Neural crest cell (in vitro differentiated cells): Measurements from ENCODE around the gene CIPC. TPM values are rescaled to one million over a fixed set of nuclear protein-coding genes. Genes with fewer than 3 reads are reported as not detected.

Experiments
- DNase-seq: peaks from one replicate; pipeline ENCODE4 v3.0.0; 2021; ENCODE audit warnings: low read depth, mixed read lengths, low spot score
- H3K27ac Mint-ChIP-seq: one replicate; pipeline ENCODE4 v1.8.0; 2021; ENCODE audit warnings: mild to moderate bottlenecking, mixed read lengths; ENCODE audit not compliant: unreplicated experiment
- H3K27me3 Mint-ChIP-seq: 2 replicates; pipeline ENCODE4 v1.8.0; 2021; ENCODE audit warnings: low read depth, mild to moderate bottlenecking, mixed read lengths
- H3K36me3 Mint-ChIP-seq: 2 replicates; pipeline ENCODE4 v1.8.0; 2021; ENCODE audit warnings: low read depth, mild to moderate bottlenecking, mixed read lengths
- H3K4me1 Mint-ChIP-seq: 2 replicates; pipeline ENCODE4 v1.8.0; 2021; ENCODE audit warnings: mixed read lengths
- H3K4me3 Mint-ChIP-seq: one replicate; pipeline ENCODE4 v1.8.0; 2021; ENCODE audit warnings: mild to moderate bottlenecking, mixed read lengths
- H3K9me3 Mint-ChIP-seq: 2 replicates; pipeline ENCODE4 v1.8.0; 2021; ENCODE audit warnings: mixed read lengths
- CTCF ChIP-seq: fragments of 200-600 bp; sonication (generic); conservative IDR thresholded peaks from 2 replicates; pipeline ENCODE4 v1.5.0; 2021; ENCODE audit warnings: antibody characterized with exemption, mild to moderate bottlenecking
- total RNA-seq: library from RNA; stranded (reverse); gene quantifications from 2 replicates; pipeline ENCODE4 v1.2.1, GENCODE V29; 2021

CIPC gene
- total RNA-seq, 1 donor from 2014 or later = 28.7 TPM

GRCh38 chr14:77108753-77109152 lies 10.7 kb downstream of the CIPC start:
- Mint-ChIP-seq H3K4me3 (no peak overlapping the region), H3K27me3 (no peaks in the 10 kb centered on the region), H3K36me3 (peaks cover 26% of the 10 kb centered on the region), H3K4me1 (peaks cover 73% of the 10 kb centered on the region), H3K27ac (no peak overlapping the region), H3K9me3 (no peaks in the 10 kb centered on the region)
- peak; percentile 24 for TF ChIP-seq CTCF
- DNase-seq = no peak

GRCh38 chr14:77109656-77110055 lies 11.6 kb downstream of the CIPC start:
- Mint-ChIP-seq H3K27me3 (no peaks in the 10 kb centered on the region), H3K9me3 (no peaks in the 10 kb centered on the region), H3K36me3 (peaks cover 31% of the 10 kb centered on the region), H3K4me1 (peaks cover 64% of the 10 kb centered on the region), H3K4me3 (no peak overlapping the region), H3K27ac (peak overlapping the region; percentile 9)
- TF ChIP-seq CTCF = no peak
- DNase-seq = no peak

GRCh38 chr14:77110286-77110685 lies 12.2 kb downstream of the CIPC start:
- no peak for TF ChIP-seq CTCF
- Mint-ChIP-seq H3K27me3 (no peaks in the 10 kb centered on the region), H3K4me3 (no peak overlapping the region), H3K9me3 (no peaks in the 10 kb centered on the region), H3K36me3 (peaks cover 34% of the 10 kb centered on the region), H3K27ac (peak overlapping the region; percentile 9), H3K4me1 (peaks cover 58% of the 10 kb centered on the region)
- no peak for DNase-seq

- no peaks in the 10 kb centered on the region for H3K9me3 Mint-ChIP-seq
- peak overlapping the region; percentile 66 for H3K4me3 Mint-ChIP-seq
- H3K27ac Mint-ChIP-seq = peak overlapping the region; percentile 100
- no peaks in the 10 kb centered on the region for H3K27me3 Mint-ChIP-seq
- H3K36me3 Mint-ChIP-seq = peaks cover 35% of the 10 kb centered on the region
- peak; percentile 36 for DNase-seq
- peaks cover 51% of the 10 kb centered on the region for H3K4me1 Mint-ChIP-seq
- TF ChIP-seq CTCF = no peak
Observed at GRCh38 chr14:77111021-77111420, 13.0 kb downstream of the CIPC start.

- H3K4me1 Mint-ChIP-seq = peaks cover 32% of the 10 kb centered on the region
- H3K36me3 Mint-ChIP-seq = peaks cover 27% of the 10 kb centered on the region
- no peak overlapping the region for H3K27ac Mint-ChIP-seq
- no peaks in the 10 kb centered on the region for H3K9me3 Mint-ChIP-seq
- no peak for TF ChIP-seq CTCF
- no peaks in the 10 kb centered on the region for H3K27me3 Mint-ChIP-seq
- no peak overlapping the region for H3K4me3 Mint-ChIP-seq
- no peak for DNase-seq
Observed at GRCh38 chr14:77113644-77114043, 15.6 kb downstream of the CIPC start.

- DNase-seq = no peak
- H3K4me3 Mint-ChIP-seq = no peak overlapping the region
- TF ChIP-seq CTCF = no peak
- no peaks in the 10 kb centered on the region for H3K27me3 Mint-ChIP-seq
- H3K4me1 Mint-ChIP-seq = peaks cover 24% of the 10 kb centered on the region
- peaks cover 22% of the 10 kb centered on the region for H3K36me3 Mint-ChIP-seq
- no peak overlapping the region for H3K27ac Mint-ChIP-seq
- no peaks in the 10 kb centered on the region for H3K9me3 Mint-ChIP-seq
Observed at GRCh38 chr14:77114609-77115008, 16.6 kb downstream of the CIPC start.
